ENCODE data around the gene TRABD2B.

The TRABD2B gene

DNA sequence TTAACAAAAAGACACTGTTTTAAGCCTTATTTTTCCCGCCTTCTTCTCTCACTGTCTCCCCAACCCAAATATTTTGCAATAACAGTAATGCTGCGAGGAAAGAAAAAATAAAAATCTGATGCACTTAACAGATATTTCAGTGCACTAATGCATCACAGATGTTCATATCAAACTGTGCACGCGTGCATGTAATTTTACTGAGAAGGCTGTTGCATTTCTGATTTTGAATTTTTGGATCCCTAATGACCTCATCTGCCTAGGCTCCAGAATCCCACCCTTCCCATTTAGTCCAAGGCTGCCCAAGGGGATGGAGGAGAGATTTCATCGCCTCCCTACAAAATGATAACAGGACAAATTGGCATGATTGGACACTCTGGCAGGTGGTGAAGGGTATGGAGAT, 5.5 kb downstream of the TRABD2B start:
- no peak for DNase-seq

DNA sequence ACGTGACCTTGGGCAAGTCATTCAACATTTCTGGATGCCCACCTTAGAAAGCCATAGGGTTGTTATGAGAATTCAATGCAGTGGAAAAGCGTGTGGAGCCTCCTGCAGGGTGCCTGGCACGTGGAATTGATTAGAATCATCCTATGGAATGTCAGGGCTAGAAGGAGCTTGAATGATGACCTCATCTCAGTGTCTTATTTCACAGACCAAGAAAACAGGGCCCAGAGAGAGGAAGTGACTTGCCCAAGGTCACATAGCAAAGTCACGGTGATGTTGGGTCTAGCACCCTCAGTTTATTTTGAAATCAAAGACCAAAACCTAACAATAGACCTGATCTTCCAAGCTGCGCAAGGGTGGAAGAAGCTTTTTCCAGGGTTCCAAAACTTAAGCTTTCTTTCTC, 6.0 kb downstream of the TRABD2B start:
- no peak for DNase-seq

DNA sequence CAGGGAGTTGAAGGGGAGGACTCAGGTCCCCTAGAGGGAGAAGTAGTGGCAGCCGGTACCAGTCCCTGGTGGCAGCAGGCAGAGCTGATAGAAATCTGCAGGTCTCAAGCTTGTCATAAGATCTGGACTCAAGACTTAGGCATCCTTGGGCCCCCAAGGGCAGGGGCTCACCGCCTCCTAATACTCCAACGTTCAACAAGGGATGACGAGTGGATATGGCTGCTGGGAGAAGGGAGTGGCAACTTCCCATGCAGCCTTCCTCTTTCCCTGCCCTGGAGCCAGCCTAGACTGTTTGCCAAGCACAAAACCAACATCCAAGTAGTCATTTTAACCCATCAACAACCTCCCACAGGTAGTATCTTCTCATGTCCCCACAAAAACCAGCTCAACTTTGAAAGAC, 6.9 kb downstream of the TRABD2B start:
- DNase-seq: no peak

DNA sequence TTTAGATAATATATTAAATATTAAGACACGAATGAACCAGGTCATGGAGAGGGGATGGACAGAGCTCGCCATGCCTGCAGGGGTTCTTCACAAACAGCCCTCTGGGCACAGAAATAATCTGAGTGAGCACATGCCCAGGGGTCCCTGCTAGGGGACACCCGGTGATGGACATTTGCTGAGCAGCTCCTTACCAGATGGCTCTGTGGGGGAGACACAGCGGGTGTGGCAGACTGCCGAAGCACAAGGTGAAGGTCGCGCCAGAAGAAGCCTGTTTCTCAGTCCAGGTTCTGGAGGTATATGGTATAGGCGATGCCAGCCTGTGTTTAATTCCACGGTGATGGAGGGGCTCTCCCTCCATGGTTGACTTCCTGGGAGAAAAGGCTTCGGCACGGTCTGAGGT, 9.6 kb downstream of the TRABD2B start:
- DNase-seq: no peak

DNA sequence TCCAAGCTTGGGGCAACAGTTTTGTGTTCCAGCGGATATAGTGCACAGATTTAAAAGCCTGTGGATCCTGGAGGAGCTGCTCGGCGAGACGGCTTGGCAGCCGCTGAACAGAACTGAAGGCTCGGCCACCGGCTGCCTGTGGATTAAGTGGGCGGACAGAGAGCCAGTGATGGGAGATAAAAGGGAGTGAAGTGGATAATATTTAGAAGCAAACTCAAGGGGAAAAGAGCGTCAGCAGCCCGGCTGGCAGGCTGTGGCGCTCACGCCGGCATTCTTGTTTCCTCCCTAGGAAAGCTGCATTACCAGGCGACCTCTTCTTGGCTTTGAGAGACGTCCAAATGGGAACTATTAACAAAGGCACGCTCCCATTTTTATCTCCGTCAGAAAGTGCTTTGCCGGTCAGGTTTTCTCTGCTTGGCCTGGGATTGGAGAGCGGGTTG, 10.4 kb downstream of the TRABD2B start:
- no peak for DNase-seq

DNA sequence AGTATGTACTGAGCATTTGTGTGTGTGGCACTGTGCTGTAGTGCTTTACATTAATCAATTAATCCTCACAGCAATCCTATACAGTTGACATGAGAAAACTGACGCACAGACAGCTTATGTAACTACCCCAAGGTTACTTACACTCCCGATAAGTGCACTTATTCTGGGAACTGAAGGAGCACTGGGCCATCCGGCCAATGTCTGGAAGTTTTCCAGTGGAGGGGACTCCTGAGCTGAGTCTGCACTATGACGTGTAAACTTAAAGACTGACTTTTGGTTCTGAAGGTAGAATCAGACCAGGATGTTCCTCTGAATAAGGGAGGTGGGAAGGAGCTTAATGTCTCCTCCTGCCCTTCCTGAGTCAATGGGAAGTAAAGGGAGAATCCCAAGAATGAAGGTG, 12.2 kb downstream of the TRABD2B start:
- no peak for DNase-seq

DNA sequence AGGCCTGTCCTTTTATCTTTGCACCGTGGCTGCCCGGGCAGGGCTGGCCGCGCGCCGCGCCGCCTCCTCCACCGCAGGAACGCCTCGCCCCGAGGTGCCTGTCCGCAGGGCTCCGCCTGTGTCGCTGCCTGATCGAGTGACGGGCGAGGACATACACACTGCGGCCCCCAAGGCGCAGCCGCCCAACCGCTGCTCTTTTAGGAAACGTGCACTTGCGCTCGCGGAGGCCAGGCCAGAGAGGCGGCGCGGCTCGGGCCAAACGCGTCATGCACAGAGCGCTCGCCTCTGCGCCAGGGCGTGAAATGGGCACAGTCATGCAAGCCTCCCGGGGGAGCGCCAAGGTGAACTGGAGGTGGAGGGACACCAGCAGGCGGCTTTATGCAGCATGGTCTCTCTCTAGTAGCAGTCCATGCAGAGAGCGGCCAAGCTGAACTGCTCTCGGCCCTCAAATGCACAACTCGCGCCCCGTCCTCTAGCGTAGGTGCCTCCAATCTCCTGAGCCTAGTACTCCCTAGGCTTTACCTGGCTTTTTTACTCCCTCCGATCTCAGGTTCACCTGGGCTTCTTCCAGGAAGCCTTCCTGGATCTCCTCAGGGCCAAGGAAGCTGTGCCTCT, 12.9 kb downstream of the TRABD2B start:
- no peak for DNase-seq

DNA sequence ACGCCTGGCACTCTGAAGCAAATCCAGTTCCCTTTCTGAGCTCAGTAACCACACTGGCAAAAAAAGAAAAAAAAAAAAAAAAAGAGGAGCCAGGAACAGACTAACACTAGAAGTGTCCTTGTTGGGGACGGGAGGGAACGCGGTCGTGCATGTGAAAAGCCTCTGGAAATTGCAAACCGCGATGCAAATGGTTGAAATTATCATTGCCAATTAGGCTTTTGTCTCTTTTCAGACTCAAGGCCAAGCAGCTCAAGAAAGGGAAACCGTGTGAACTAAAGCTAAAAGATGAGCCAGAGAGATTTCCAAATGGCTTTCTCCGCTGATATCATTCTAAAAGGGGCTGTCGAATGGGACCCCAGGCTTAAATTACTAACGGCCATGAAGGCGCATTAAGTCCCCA, 13.5 kb downstream of the TRABD2B start:
- DNase-seq: no peak

DNA sequence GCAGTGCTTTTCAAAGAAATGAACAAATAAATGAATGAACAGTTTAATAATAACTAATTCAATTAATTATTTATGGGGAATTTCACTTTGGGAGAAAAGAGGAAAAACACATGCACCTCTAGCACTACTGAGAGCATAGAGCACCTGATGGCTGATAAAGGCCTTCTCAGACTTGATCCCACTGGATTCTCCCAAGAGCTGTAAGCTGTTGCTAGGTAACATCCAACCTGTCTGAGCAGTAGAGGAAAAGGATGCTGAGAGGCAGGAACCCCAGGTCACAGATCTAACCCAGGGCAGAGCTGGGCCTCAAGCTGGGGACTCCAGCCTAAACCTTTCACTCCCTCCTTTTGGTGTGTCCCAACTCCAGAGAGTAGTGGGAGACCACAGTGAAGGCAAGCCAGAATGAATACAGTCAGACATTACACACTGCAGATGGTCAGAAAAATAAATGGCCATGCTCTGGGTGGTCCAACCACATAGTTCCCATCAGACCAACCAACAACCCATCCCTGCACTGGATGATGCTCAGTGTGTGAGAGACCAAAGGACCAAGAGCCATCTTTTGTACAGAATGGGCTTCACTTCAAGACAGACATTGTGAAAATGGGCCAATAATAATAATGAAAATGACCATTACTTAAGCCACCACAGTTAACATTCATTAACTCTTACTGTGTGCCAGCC, 15.4 kb downstream of the TRABD2B start:
- DNase-seq: no peak

DNA sequence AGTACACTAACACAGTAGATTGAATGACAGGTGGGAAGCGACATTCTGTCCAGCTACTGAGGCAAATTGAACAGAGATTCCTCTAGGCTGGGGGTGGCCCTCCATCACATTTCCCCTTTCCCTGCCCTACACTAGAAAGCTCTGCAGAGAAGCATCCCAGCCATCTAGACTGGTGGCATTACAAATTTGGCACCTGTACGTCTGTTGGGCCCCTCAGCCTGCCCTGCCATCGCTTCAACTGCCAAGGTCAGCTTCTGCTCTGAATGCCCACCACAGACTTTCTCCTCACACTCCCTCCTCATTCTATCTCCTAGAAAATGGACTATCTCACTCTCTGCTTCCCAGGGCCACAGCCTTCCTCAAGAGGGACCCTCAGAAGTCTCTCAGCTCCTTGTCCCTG, 16.7 kb downstream of the TRABD2B start:
- DNase-seq: no peak

DNA sequence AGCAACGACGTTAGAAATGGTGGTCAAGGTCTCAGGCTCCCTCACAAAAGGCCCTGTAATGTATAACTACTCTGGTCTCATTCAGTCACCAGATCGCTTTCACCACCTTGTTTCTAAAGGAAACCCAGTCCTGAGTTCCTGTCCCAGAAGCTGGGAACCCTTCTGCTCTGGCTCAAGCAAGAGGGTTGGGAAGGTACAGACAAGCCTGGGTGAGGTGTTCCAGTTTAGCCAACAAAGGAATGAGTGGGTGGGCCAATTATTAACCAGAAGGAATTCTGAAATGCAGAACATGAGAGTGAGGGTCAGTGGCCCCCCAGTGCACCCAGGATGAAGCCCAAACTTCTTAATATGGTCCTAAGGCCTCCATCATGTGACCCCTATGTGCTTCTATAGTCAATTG, 17.5 kb downstream of the TRABD2B start:
- no peak for DNase-seq

DNA sequence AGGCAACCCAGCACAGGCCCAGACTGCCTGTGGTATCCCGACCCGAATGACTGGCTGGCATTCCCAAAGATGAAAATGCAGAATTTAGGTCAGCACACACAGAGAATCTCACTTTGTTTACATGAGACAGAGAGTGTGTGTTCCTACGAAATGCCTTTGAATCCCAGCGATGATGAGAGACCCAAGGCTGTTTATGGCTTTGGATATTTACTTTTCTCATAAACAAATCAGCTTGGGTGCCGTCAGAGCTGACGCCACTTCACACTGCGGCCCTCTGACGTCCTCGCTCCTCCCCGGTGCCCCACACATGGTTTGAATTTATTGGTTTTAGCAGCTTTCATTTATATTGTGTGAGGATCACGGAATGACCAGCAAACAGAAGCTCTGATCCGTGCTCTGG, 18.7 kb downstream of the TRABD2B start:
- DNase-seq: no peak

DNA sequence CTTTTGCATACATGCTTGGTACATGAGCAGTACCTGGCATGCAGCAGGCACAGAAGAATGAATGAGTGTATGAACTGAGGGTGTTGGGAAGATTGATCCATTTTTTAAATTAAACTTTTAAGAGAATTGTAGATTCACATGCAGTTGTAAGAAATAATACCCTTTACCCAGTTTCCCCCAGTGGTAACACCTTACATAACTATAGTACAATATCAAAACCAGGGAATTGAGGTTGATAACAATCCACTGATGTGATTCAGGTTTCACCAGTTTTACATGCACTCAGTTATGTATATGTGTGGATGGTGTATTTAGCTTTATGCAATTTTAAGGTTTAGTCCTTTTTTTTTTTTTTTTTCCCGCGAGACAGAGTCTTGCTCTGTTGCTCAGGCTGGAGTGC, 20.5 kb downstream of the TRABD2B start:
- DNase-seq: no peak

DNA sequence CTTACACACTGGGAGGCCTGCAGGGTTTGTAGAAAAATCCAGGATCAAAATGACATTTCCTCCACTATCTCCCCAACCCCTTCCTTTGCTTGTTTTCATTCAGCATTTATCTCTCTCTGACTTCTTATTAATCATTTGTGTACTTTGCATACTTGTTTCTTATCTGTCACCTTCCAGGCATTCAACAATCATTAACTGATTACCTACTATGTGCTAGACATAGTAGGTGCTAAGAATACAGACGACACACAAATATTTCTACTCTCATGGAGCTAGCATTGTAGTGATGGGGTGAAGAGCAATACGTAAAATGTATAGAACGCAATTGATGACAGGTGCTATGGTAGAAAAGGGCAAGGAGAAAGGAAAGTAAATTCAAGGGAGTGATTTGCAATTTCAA, 20.9 kb downstream of the TRABD2B start:
- DNase-seq: no peak

DNA sequence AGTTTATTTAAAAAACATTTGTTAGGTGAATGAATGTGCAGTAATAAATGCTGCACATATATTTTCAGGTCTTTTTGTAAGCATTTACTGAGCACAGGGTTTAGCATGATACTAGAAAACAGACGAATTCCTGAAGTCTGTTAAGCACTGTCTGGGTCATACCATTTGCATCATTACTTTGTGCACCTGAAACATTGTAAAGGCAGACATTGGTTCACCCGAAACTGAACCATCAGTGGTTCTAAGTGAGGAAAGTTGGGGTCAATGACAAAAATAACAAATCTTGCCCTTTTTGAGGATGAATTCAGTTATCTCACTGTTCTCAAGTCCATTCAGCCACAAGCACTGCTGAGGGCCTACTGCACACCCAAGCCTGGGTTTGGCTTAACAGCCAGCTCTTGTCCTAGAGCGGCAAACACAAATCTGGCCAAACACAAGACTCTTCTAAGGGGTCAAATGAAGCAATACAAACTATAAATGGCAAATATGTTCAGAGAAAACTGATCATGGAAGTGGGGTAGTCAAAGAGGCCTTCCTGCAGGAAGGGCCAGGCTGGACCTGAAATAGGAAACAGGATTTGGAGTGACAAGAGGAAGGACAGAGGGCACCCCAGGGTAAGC, 21.8 kb downstream of the TRABD2B start:
- DNase-seq: no peak

DNA sequence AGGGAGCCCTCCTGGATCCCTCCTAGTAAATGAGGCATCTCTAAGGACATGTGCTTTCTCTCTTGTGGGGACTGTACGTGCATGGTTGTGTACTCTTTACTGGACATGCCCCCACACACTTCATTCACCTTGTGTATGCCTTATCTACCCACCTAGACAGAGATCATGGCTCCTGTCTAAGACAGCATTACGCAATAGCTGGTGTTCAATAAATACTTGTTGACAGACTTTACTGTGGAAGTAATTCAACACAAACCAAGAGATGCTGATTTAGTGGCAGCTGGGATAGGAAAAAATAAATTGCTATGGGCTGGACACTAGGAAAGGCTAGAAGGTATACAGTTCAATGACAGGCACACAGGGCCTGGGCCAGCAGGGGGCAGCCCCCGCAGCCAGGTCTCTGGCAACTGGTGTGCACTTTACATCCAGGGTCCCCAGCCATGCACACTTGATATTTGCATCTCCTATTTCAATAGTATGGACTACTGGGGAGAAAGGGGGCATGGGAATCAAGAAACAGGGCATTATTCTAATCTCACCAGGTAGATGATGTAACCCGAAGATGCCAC, 24.2 kb downstream of the TRABD2B start:
- no peak for DNase-seq

DNA sequence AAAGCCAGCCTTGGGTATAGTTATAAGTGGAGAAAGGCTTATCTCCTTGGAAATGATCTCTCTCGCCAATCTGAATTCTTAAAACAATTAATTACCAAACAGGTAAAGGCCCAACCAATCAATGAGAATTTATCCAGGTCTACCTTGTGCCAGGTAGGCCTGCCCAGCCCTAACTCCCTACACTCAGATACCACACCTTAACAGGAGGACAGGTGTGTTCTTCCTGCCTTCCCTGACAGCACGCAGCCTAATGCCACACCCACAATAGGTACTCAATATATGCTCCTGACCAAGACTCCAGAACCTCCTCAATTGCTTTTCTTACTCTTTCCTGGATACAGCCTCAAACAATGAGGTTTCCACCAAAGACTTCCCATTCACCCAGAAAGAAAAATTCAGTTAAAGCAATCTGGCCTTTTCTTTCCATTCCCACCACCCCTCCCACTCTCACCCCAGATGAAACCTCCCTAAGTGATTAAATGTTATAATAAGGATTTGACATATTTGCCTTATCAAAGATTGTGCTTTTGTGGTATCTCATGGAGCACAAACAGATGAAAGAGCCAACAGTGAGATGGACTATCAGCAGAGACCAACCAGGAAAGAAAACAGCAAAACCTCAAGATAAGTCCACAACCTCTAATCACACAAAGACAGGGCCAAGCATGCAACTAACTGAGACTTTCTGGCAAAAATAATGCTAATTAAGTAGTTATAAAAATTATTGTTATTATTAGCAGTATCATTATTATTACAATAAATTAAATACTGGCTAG, 25.6 kb downstream of the TRABD2B start:
- no peak for DNase-seq

DNA sequence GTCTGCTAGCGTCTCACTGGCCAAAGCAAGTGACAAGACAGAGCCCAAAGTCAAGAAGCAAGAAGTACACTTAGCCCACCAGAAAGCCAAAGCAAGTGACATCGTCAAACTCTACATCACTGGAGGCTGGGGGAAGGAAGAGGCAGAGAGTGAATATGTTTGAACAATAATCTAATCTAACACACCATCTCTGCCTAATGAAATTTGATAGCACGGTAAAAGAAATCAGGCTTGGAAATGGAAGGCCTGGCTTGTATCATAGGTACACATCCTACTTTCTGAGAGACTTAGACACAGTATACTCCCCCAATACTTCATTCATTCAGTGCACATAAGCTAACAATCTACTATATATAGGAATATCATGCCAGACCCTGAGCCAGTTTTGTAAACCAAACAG, 26.3 kb downstream of the TRABD2B start:
- DNase-seq: no peak

DNA sequence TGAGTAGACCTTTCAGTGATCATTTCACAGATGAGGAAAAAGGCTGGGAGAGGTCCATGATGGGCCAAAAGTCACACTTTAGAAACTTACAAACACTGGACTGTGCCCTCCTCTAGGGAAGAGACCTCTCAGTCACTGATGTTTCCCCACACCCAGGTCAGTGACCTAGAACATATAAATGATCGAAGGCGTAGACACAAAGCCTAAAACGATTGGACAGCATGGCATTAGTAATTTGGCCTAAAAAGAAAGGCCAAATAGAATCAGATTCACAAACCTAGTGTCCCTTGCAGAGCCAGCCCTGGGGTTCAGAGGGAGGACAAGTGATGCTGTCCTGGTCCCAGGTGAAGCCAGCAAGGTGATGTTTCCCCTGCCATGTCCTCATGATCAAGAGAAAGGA, 27.7 kb downstream of the TRABD2B start:
- DNase-seq: no peak

DNA sequence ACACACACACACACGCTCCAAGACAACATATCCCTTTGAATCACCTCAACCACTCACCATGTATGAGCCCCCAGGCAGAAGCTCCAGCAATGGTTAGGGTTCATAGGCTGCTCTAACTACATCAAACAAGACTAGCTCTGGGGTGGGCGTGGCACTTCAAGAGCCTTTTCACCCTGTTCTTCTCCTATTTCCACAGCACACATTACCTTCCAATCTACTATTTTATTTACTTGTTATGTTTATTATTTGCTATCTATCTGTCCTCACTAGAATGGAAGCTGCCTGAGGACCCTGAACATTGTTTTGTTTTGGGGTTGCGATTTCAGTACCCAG, 28.7 kb downstream of the TRABD2B start:
- DNase-seq: no peak

DNA sequence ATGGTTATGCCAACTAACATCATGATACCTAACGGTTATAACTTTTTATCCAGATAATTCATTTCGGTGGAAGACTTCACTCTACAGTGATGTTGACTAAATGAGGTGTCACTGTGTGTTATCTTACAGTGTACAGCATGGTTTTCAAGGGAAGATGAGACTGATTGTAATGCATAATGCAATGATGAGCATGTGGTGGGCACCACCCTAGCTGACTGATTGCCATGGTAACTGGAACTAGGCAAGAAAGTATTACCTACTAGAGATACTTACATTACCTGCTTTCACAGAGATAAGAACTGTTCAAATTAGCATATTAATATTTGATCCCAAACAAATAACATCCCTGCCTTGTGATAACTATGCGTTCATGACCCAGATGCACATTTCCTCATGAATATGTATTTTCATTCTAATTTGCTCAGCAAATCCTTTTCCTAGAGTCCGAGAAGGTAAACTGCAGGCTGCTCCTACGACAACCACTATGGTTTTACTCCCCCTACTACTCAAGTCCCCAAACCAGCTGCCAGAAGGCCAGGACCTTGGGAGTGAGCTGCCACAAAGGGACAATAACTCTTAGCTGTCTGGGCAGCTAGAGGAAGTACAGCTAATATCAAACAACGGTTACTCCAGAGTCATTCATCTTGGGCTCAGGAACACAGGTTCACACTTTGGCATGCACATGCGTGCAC, 29.2 kb downstream of the TRABD2B start:
- DNase-seq: no peak

DNA sequence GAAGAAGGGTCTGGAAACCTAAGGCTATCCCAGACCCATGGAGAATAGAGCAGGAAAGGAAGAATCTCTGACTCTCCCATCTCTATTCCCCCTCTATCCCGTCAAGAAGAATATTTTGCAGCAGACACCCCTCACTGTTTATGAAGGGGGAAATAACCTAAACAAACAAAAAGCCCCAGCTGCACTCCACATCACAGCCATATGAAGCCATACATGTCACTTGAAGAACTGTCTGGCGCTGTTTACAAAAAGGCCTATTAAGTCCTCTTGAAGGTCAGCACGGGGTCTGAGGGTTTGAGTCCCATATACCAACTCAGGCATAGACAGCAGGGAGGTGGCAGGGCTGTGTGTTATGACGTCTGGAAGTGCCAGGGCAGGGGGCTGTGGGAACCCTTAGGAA, 31.4 kb downstream of the TRABD2B start:
- no peak for DNase-seq

DNA sequence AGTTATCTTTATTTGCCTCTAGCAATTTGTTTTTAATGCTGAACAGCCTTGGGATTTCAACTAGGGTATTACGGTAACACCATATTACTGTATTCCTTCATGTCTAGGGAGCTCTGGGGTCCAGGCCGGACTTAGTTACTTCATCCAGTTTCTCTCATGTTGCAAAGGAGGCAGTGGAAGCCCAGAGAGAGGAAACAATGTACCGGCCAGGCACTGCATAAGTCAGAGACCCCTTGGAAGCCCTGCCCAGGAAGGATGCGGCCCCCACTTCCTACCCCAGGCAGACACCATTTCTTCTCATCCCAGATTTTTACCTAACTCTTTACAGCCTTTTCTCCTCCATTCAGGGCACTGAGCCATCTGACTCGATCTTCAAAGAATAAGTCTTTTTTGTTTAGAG, 32.5 kb downstream of the TRABD2B start:
- no peak for DNase-seq
